ENCODE measurements around the gene TNNC1.

GRCh38 chr3:52443791-52444687, 9.8 kb downstream of the TNNC1 start:
- TF ChIP-seq CTCF (IDR thresholded peaks at IDR 0.05) (no peak), EZH2 (IDR thresholded peaks at IDR 0.05; ENCODE audit: borderline replicate concordance, insufficient read depth, low read depth, low read length, poor library complexity, severe bottlenecking) (no peak)
